Right lobe of liver (tissue), 6 donors: ENCODE measurements around the gene TCF12. TPM values are rescaled to one million over a fixed set of nuclear protein-coding genes. Genes with fewer than 3 reads are reported as not detected.

Experiments
- ATAC-seq, 4 donors: fragments of 200-7000 bp; cut with Tn5 transposase; one replicate each; pipeline ENCODE4 v1.9.1; 2020; ENCODE audit warnings: mild to moderate bottlenecking in 4 of 4, moderate library complexity in 4 of 4
- DNase-seq, 3 donors: peaks; one replicate each; pipeline ENCODE4 v3.0.0-alpha.2; 2020
- H3K27ac ChIP-seq, 3 donors: fragments of 200-600 bp; one replicate each; pipeline ENCODE4 v1.8.0; 2022
- H3K27me3 ChIP-seq, 2 donors: fragments of 200-600 bp; one replicate each; pipeline ENCODE4 v1.8.0; 2022
- H3K36me3 ChIP-seq, 4 donors: fragments of 200-600 bp; sonication (generic) in 1 of 4; one replicate each; pipeline versions ENCODE4 v1.5.1 to v1.8.0; 2017 to 2022; ENCODE audit warnings: control low read depth in 1 of 4
- H3K4me1 ChIP-seq, 4 donors: fragments of 200-600 bp; sonication (generic) in 1 of 4; one replicate each; pipeline versions ENCODE4 v1.5.1 to v1.8.0; 2017 to 2022; ENCODE audit warnings: control low read depth in 1 of 4
- H3K4me3 ChIP-seq, 3 donors: fragments of 200-600 bp; one replicate each; pipeline ENCODE4 v1.8.0; 2022
- H3K9me3 ChIP-seq, 4 donors: fragments of 200-600 bp; sonication (generic) in 1 of 4; one replicate each; pipeline versions ENCODE4 v1.5.1 to v1.8.0; 2017 to 2022; ENCODE audit warnings: control low read depth in 1 of 4
- CTCF ChIP-seq, 4 donors: fragments of 200-600 bp in 3 of 4; fragments of 450-650 bp in 1 of 4; IDR thresholded peaks; one replicate each; pipeline versions ENCODE4 v1.5.1 to v1.8.0; 2016 to 2022; ENCODE audit warnings: antibody characterized with exemption in 4 of 4, mild to moderate bottlenecking in 2 of 4
- POLR2A ChIP-seq: fragments of 450-650 bp; IDR thresholded peaks from one replicate; pipeline ENCODE4 v1.6.1; 2017; ENCODE audit warnings: antibody characterized with exemption, mild to moderate bottlenecking
- WGBS: methylation state at CpG from one replicate; pipeline ENCODE4 v1.1.6; 2018; ENCODE audit warnings: low coverage, low lambda C conversion rate; ENCODE audit not compliant: insufficient coverage; ENCODE audit errors: missing lambda C conversion rate; 5-methylcytosine and 5-hydroxymethylcytosine counted together
- intact Hi-C, 2 donors: fragments of 100-400 bp; cut with DNase I; formaldehyde crosslinking; loops; one replicate each; pipeline versions ENCODE4 v1.11.2 to v1.14.1; 2022
- total RNA-seq, 6 experiments: library from RNA; depleted of rRNA in 2 of 6; stranded (reverse); fragments of >200 nt in 2 of 6; fragmentation: NEBNext Ultra II Directional in 3 of 6; extraction: Animal tissue kit (Norgen Biotek cat#: 25700) in 3 of 6; gene quantifications; one replicate each; pipeline versions ENCODE4 v1.1.0 to v1.2.4, GENCODE V29; 2016 to 2023
- donor health status: DM: no; HTN: yes; CAD: no.
- donor health status: DM: no; HTN: no; CAD: no.
- donor health status: DM: no; HTN: no; CAD: no.
- donor health status: DM: no; HTN: yes; CAD: no.
- donor health status: DM: no; HTN: yes; CAD: no.

Gene TCF12
- total RNA-seq, 6 experiments from 2014 or later, result 28.9 to 41.9 (median 35.3) TPM

DNA sequence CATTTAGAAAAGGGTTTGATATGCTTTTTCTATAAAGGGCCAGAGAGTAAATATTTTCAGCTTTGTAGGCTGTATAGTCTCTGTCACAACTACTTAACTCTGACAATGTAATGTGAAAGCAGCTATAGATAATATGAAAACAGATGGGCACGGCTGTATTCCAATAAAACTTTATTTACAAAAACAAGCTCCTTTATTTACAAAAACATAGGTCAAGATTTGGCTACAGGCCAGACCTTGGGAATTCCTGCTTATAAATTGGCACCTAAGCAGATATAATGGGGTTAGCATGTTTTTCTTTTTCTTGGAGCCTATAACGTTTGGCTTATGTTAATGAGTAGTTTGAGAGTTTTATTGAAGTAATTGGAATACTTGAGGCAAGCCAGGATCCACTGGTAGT lies 338.5 kb downstream of the TCF12 start:
- Histone ChIP-seq H3K4me3 (no peak overlapping the region), H3K27ac (no peak overlapping the region), H3K9me3 (no peaks in the 10 kb centered on the region), H3K36me3 (peaks cover 0 to 17% (median 6%) of the 10 kb centered on the region in 4 donors), H3K4me1 (no peaks in the 10 kb centered on the region), H3K27me3 (no peaks in the 10 kb centered on the region)
- ATAC-seq, result no peak
- TF ChIP-seq CTCF (IDR thresholded peaks at IDR 0.05) (no peak), POLR2A (no peak)
- no peak for DNase-seq
- intact Hi-C loops, result no loop called here
- 71% methylated on average over 2 of the region's 2 CpGs for WGBS

GRCh38 chr15:57259568-57260040 lies 341.2 kb downstream of the TCF12 start:
- WGBS, result 58% methylated on average over 6 of the region's 6 CpGs
- Histone ChIP-seq H3K27me3 (no peaks in the 10 kb centered on the region), H3K9me3 (no peaks in the 10 kb centered on the region), H3K27ac (no peak overlapping the region), H3K36me3 (peaks cover 0 to 19% (median 0%) of the 10 kb centered on the region in 4 donors), H3K4me3 (no peak overlapping the region), H3K4me1 (no peaks in the 10 kb centered on the region)
- ATAC-seq, result no peak
- no peak for DNase-seq
- intact Hi-C loops, result no loop called here
- TF ChIP-seq POLR2A (no peak), CTCF (IDR thresholded peaks at IDR 0.05) (no peak)

- 84% methylated on average over 3 of the region's 3 CpGs for whole genome bisulfite sequencing
- intact Hi-C loops, result no loop called here
- DNase-seq, result no peak
- Histone ChIP-seq H3K36me3 (peaks cover 0 to 28% (median 0%) of the 10 kb centered on the region in 4 donors), H3K4me3 (no peak overlapping the region), H3K9me3 (no peaks in the 10 kb centered on the region), H3K27me3 (no peaks in the 10 kb centered on the region), H3K27ac (no peak overlapping the region), H3K4me1 (no peaks in the 10 kb centered on the region)
- TF ChIP-seq POLR2A (no peak), CTCF (IDR thresholded peaks at IDR 0.05) (no peak)
- no peak for ATAC-seq
Measured at GRCh38 chr15:57263520-57263919, 345.1 kb downstream of the TCF12 start.

DNA sequence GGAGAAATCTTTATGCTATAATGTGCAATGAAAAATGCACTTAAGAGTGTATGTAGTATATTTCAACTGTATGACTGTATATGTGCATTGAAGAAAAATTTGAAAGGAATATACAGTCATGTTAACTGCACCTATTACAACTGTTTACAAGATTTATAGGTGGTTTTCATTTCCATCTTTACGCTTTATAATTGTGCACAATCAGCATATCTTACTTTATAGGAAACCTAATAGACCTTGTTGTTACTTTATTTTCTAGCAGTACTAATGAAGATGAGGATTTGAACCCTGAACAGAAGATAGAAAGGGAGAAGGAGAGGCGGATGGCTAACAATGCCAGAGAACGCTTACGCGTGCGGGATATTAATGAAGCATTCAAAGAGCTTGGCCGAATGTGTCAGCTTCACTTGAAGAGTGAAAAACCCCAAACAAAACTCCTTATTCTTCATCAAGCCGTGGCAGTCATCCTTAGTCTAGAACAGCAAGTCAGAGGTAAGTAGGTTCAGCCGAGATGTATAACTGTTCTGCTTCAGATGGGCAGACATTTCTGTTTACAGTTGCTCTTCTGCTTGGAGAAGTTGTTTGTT lies 354.4 kb downstream of the TCF12 start:
- Histone ChIP-seq H3K4me1 (no peaks in the 10 kb centered on the region), H3K27ac (no peak overlapping the region), H3K9me3 (no peaks in the 10 kb centered on the region), H3K36me3 (peaks cover 0 to 20% (median 8%) of the 10 kb centered on the region in 4 donors), H3K27me3 (no peaks in the 10 kb centered on the region), H3K4me3 (no peak overlapping the region)
- no peak for ATAC-seq
- WGBS, result 91% methylated on average over 9 of the region's 9 CpGs
- TF ChIP-seq CTCF (IDR thresholded peaks at IDR 0.05) (no peak), POLR2A (no peak)
- intact Hi-C loops, result no loop called here
- no peak for DNase-seq
